Smooth muscle cell (in vitro differentiated cells): ENCODE results near the gene CSGALNACT2. TPM values are rescaled to one million over a fixed set of nuclear protein-coding genes. Genes with fewer than 3 reads are reported as not detected.

Experiments
- DNase-seq: peaks from one replicate; lab custom pipeline; 2025; ENCODE audit not compliant: unreplicated experiment; lab: John Stamatoyannopoulos, UW
- H2AFZ ChIP-seq: fragments of 200-600 bp; sonication (generic); 2 replicates; pipeline ENCODE4 v1.6.0; 2016; ENCODE audit warnings: antibody characterized with exemption, low read depth, mild to moderate bottlenecking
- H3F3A ChIP-seq: fragments of 200-600 bp; sonication (generic); 2 replicates; pipeline ENCODE4 v1.6.0; 2017; ENCODE audit warnings: antibody characterized with exemption, low read depth
- H3K27ac ChIP-seq: fragments of 200-600 bp; sonication (generic); 2 replicates; pipeline ENCODE4 v1.5.1; 2016; ENCODE audit warnings: low read depth, mild to moderate bottlenecking
- H3K27me3 ChIP-seq: fragments of 200-600 bp; sonication (generic); 2 replicates; pipeline ENCODE4 v1.6.1; 2016; ENCODE audit warnings: low read depth, mild to moderate bottlenecking
- H3K36me3 ChIP-seq: fragments of 200-600 bp; sonication (generic); 2 replicates; pipeline ENCODE4 v1.5.1; 2016; ENCODE audit warnings: low read depth
- H3K4me1 ChIP-seq: fragments of 200-600 bp; sonication (generic); 2 replicates; pipeline ENCODE4 v1.5.1; 2016; ENCODE audit warnings: low read depth
- H3K4me2 ChIP-seq: fragments of 200-600 bp; sonication (generic); 2 replicates; pipeline ENCODE4 v1.6.0; 2016; ENCODE audit warnings: mild to moderate bottlenecking
- H3K4me3 ChIP-seq: fragments of 200-600 bp; sonication (generic); 2 replicates; pipeline ENCODE4 v1.5.1; 2016; ENCODE audit warnings: mild to moderate bottlenecking
- H3K79me2 ChIP-seq: fragments of 200-600 bp; sonication (generic); 2 replicates; pipeline ENCODE4 v1.6.0; 2016; ENCODE audit warnings: low read depth, mild to moderate bottlenecking
- H3K9ac ChIP-seq: fragments of 200-600 bp; sonication (generic); 2 replicates; pipeline ENCODE4 v1.6.0; 2016; ENCODE audit warnings: low read depth
- H3K9me3 ChIP-seq: fragments of 200-600 bp; sonication (generic); replicated peaks from 2 replicates; pipeline ENCODE4 v1.5.1; 2016; ENCODE audit warnings: low read depth
- H4K20me1 ChIP-seq: fragments of 200-600 bp; sonication (generic); 2 replicates; pipeline ENCODE4 v1.6.0; 2016; ENCODE audit warnings: low read depth
- CTCF ChIP-seq: fragments of 200-600 bp; sonication (generic); IDR thresholded peaks from 2 replicates; pipeline ENCODE4 v1.5.1; 2017; ENCODE audit warnings: borderline replicate concordance, mild to moderate bottlenecking, antibody characterized with exemption; ENCODE audit not compliant: insufficient read depth, poor library complexity, severe bottlenecking
- WGBS: methylation state at CpG from one replicate; pipeline ENCODE4 v1.1.7; 2016; ENCODE audit warnings: low lambda C conversion rate; 5-methylcytosine and 5-hydroxymethylcytosine counted together
- polyA plus RNA-seq: library from polyadenylated mRNA; unstranded; fragments of >200 nt; fragmentation: Nextera tagmentation; extraction: Ambion mirVana; gene quantifications from 2 replicates; pipeline ENCODE4 v1.2.1, GENCODE V29; 2016
- total RNA-seq: library from RNA; depleted of rRNA; stranded (reverse); fragments of >200 nt; gene quantifications from 2 replicates; pipeline ENCODE4 v1.2.3, GENCODE V29; 2014

Gene CSGALNACT2
- total and polyA plus RNA-seq, 2 experiments from 2014 or later = 35.6 to 40.4 TPM

- no peak for TF ChIP-seq CTCF
- H3K36me3 ChIP-seq = no peaks in the 10 kb centered on the region
- 94% methylated on average over 12 of the region's 12 CpGs for WGBS
- no peaks in the 10 kb centered on the region for H4K20me1 ChIP-seq
- H3K79me2 ChIP-seq = no peaks in the 10 kb centered on the region
- H3F3A ChIP-seq = no peaks in the 10 kb centered on the region
- no peak overlapping the region for H2AFZ ChIP-seq
- no peaks in the 10 kb centered on the region for H3K9me3 ChIP-seq
- no peak overlapping the region for H3K9ac ChIP-seq
- no peaks in the 10 kb centered on the region for H3K27me3 ChIP-seq
- H3K4me3 ChIP-seq = no peak overlapping the region
- no peaks in the 10 kb centered on the region for H3K4me1 ChIP-seq
- no peak for DNase-seq
- H3K4me2 ChIP-seq = no peak overlapping the region
- H3K27ac ChIP-seq = no peak overlapping the region
Observed at GRCh38 chr10:43108951-43109350, 29.3 kb upstream of the CSGALNACT2 start.

DNA sequence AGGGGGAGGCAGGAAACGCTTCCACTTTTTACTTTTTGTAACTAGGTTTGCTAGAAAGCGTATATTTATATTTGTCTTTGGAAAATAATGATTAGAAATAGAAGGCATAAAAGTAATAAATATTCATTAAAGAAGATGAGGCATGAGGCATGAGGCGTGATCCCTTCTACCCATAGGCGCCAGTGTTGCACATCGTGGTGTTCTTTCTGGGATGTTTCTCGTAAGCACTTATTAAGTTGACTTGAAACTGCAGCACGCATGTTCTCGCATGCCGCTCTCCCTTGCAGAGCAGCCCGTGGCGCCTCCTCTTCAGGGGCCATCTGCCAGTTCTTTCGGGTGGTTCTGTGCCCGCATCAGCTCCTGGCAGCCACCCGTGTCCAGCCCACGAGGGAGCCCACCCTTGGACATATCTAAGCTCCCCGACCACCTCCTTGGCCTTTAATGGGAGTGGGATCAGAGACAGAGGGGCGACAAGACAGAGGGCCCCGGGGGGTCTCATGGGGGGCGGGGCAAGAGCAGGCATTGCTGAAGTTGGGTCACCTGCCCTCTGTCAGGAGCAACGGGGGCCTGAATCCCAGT, 28.5 kb upstream of the CSGALNACT2 start:
- no peak for TF ChIP-seq CTCF
- Histone ChIP-seq H3K36me3 (no peaks in the 10 kb centered on the region), H4K20me1 (no peaks in the 10 kb centered on the region), H3F3A (no peaks in the 10 kb centered on the region), H3K27ac (no peak overlapping the region), H3K9me3 (no peaks in the 10 kb centered on the region), H2AFZ (no peak overlapping the region), H3K4me1 (no peaks in the 10 kb centered on the region), H3K4me3 (no peak overlapping the region), H3K27me3 (no peaks in the 10 kb centered on the region), H3K9ac (no peak overlapping the region), H3K79me2 (no peaks in the 10 kb centered on the region), H3K4me2 (no peak overlapping the region)
- DNase-seq = no peak
- 88% methylated on average over 20 of the region's 20 CpGs for WGBS

- TF ChIP-seq CTCF = no peak
- no peak overlapping the region for H3K9ac ChIP-seq
- H2AFZ ChIP-seq = peak overlapping the region; percentile 77
- DNase-seq = no peak
- no peak overlapping the region for H3K4me3 ChIP-seq
- no peaks in the 10 kb centered on the region for H3K4me1 ChIP-seq
- no peaks in the 10 kb centered on the region for H3K79me2 ChIP-seq
- H4K20me1 ChIP-seq = no peaks in the 10 kb centered on the region
- H3F3A ChIP-seq = no peaks in the 10 kb centered on the region
- no peaks in the 10 kb centered on the region for H3K27me3 ChIP-seq
- no peak overlapping the region for H3K27ac ChIP-seq
- H3K4me2 ChIP-seq = no peak overlapping the region
- H3K9me3 ChIP-seq = no peaks in the 10 kb centered on the region
- H3K36me3 ChIP-seq = no peaks in the 10 kb centered on the region
- 56% methylated on average over 7 of the region's 7 CpGs for WGBS
Observed at GRCh38 chr10:43110338-43111071, 27.7 kb upstream of the CSGALNACT2 start.
